ENCODE results near the gene POM121L2. TPM values are rescaled to one million over a fixed set of nuclear protein-coding genes. Genes with fewer than 3 reads are reported as not detected.
A peak's percentile ranks its signal among the peaks of the same experiment; 100 is the strongest.
"Not testable (repeated sequence)": the region's sequence is repeated elsewhere in the genome, so short reads cannot be mapped to it uniquely, and the experiment has no call there.

The POM121L2 gene
- total RNA-seq, 1 donor, result not detected

GRCh38 chr6:27279513-27280063 lies 32.5 kb downstream of the POM121L2 start:
- no peak for DNase-seq (ENCODE audit: low read depth)
- H3K4me3 ChIP-seq (ENCODE audit: low read depth, low read length), result peak overlapping the region; percentile 48
- TF ChIP-seq CTCF (IDR thresholded peaks at IDR 0.05; ENCODE audit: insufficient read depth, low read length), result no peak

- no peak overlapping the region for H3K4me3 ChIP-seq (ENCODE audit: low read depth, low read length)
- no peak for TF ChIP-seq CTCF (IDR thresholded peaks at IDR 0.05; ENCODE audit: insufficient read depth, low read length)
- no peak for DNase-seq (ENCODE audit: low read depth)
These were observed 36.8 kb downstream of the POM121L2 start for GRCh38 chr6:27275025-27275956.

- no peak for DNase-seq (ENCODE audit: low read depth)
- TF ChIP-seq CTCF (IDR thresholded peaks at IDR 0.05; ENCODE audit: insufficient read depth, low read length), result no peak
- no peak overlapping the region for H3K4me3 ChIP-seq (ENCODE audit: low read depth, low read length)
These were observed 38.3 kb downstream of the POM121L2 start for GRCh38 chr6:27273783-27274182.

DNA sequence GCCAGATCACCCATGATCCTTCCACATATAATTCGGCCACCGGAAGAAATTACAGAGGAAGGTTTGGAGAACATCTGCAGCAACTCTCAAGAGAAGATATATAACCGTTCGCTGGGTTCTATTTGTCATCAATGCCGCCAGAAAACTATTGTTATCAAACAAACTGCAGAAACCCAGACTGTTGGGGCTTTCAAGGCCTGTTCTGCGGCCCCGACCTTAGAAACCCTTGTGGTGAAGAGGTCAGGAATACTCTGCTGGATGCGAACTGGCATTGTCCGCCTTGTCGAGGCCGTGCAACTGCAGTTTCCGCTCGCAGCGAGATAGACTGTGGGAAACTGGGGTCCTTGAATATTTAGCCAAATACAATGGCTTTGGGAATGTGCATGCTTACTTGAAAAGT lies 43.3 kb downstream of the POM121L2 start:
- no peak for TF ChIP-seq CTCF (IDR thresholded peaks at IDR 0.05; ENCODE audit: insufficient read depth, low read length)
- no peak overlapping the region for H3K4me3 ChIP-seq (ENCODE audit: low read depth, low read length)
- no peak for DNase-seq (ENCODE audit: low read depth)

DNA sequence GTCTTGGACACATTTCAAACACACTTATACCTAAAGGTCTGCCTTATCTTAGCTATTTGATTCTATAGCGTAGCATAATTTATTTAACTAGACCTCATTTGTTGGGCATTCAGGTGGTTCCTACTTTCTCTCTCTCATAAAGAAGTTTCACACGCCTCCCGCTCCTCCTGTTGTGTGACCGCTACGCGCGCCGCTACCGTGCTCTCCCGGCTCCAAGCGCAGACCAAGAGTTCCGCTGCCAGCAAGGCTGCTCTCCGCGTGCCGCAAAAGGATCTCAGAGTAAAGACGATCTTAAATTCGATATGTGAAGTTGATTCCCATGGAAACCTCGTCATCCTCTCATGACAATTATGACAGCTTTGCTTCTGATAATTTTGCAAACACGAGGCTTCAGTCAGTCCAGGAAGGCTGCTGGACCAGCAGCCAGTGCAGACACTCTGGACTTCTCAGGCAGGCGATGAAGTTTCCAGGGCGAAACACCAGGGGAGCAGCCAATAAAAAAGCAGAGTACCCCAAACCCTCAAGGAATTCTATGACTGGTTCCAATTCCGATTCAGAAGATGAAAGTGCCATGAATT lies 44.1 kb downstream of the POM121L2 start:
- no peak overlapping the region for H3K4me3 ChIP-seq (ENCODE audit: low read depth, low read length)
- no peak for DNase-seq (ENCODE audit: low read depth)
- TF ChIP-seq CTCF (IDR thresholded peaks at IDR 0.05; ENCODE audit: insufficient read depth, low read length), result no peak

- H3K4me3 ChIP-seq (ENCODE audit: low read depth, low read length); DNase-seq (ENCODE audit: low read depth): not testable (repeated sequence)
These were observed 45.1 kb downstream of the POM121L2 start for GRCh38 chr6:27267003-27267402.

DNA sequence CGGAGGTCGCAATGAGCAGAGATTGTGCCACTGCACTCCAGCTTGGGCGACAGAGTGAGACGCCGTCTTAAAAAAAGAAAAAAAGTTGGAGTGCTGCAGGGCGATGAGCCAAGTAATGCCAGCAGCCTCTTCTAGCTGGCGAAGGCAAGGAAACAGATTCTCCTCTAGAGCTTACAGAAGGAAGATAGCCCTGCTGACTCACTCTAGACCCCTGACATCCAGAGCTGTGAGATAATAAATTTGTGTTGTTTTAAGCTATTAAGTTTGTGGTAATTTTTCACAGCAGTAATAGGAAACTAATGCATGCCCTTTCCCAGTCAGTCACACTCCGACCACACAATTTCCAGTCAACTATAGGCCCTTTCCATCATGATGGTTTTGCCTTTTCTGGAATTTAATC lies 48.2 kb downstream of the POM121L2 start:
- no peak for DNase-seq (ENCODE audit: low read depth)
- H3K4me3 ChIP-seq (ENCODE audit: low read depth, low read length), result no peak overlapping the region
- no peak for TF ChIP-seq CTCF (IDR thresholded peaks at IDR 0.05; ENCODE audit: insufficient read depth, low read length)
